PC-9 (cell line): Measurements from ENCODE around the gene HPRT1. TPM values are rescaled to one million over a fixed set of nuclear protein-coding genes. Genes with fewer than 3 reads are reported as not detected.

Experiments used
- BruUV-seq: library from RNA; stranded (reverse); fragments of 400-500 nt; replicated peaks from 2 replicates; lab custom pipeline; 2021; lab: Mats Ljungman, UMichigan
- CTCF ChIA-PET: fragments of 300-600 bp; sonication (Branson Sonifier 250); formaldehyde crosslinking; loops from one replicate; lab custom pipeline; 2022; ENCODE audit warnings: antibody characterized with exemption; lab: Charles Lee
- POLR2A ChIA-PET: fragments of 300-600 bp; sonication (Branson Sonifier 250); formaldehyde crosslinking; loops from one replicate; lab custom pipeline; 2022; ENCODE audit warnings: antibody characterized with exemption; ENCODE audit not compliant: unreplicated experiment; lab: Charles Lee
- DNase-seq, 2 experiments: peaks; one replicate each; pipeline versions ENCODE4 v3.0.0 to v3.0.0-alpha.2; 2015 to 2022; ENCODE audit warnings: mixed read lengths in 1 of 2
- H2AFZ ChIP-seq: fragments of 200-600 bp; sonication (generic); 2 replicates; pipeline ENCODE4 v1.8.1; 2017; ENCODE audit warnings: antibody characterized with exemption
- H3F3A ChIP-seq: fragments of 200-600 bp; sonication (generic); 2 replicates; pipeline ENCODE4 v1.8.1; 2017; ENCODE audit warnings: antibody characterized with exemption, mild to moderate bottlenecking, low read depth; ENCODE audit not compliant: insufficient read depth
- H3K27ac ChIP-seq: fragments of 200-600 bp; sonication (generic); 2 replicates; pipeline ENCODE4 v1.6.1; 2016; ENCODE audit warnings: mixed run types
- H3K27me3 ChIP-seq: fragments of 200-600 bp; sonication (generic); 2 replicates; pipeline ENCODE4 v1.6.1; 2016; ENCODE audit warnings: low read depth, mixed run types; ENCODE audit not compliant: insufficient read depth
- H3K36me3 ChIP-seq: fragments of 200-600 bp; sonication (generic); 2 replicates; pipeline ENCODE4 v1.6.1; 2016; ENCODE audit warnings: low read depth, mixed run types
- H3K4me1 ChIP-seq: fragments of 200-600 bp; sonication (generic); replicated peaks from 2 replicates; pipeline ENCODE4 v1.6.1; 2016; ENCODE audit warnings: mixed run types; ENCODE audit not compliant: insufficient read depth
- H3K4me2 ChIP-seq: fragments of 200-600 bp; sonication (generic); 2 replicates; pipeline ENCODE4 v1.6.1; 2017; ENCODE audit warnings: mixed run types
- H3K4me3 ChIP-seq: fragments of 200-600 bp; sonication (generic); 2 replicates; pipeline ENCODE4 v1.6.1; 2016; ENCODE audit warnings: mixed run types
- H3K79me2 ChIP-seq: fragments of 200-600 bp; sonication (generic); 2 replicates; pipeline ENCODE4 v1.6.1; 2017; ENCODE audit warnings: low read depth, mixed run types
- H3K9me2 ChIP-seq: fragments of 200-600 bp; sonication (generic); 2 replicates; pipeline ENCODE4 v1.8.1; 2017; ENCODE audit warnings: mild to moderate bottlenecking; ENCODE audit not compliant: insufficient read depth
- H3K9me3 ChIP-seq: fragments of 200-600 bp; sonication (generic); 2 replicates; pipeline ENCODE4 v1.8.1; 2016; ENCODE audit warnings: low read depth; ENCODE audit not compliant: insufficient read depth
- H4K20me1 ChIP-seq: fragments of 200-600 bp; sonication (generic); 2 replicates; pipeline ENCODE4 v1.8.1; 2017; ENCODE audit not compliant: insufficient read depth
- EZH2 ChIP-seq: fragments of 200-600 bp; sonication (generic); IDR thresholded peaks from 2 replicates; pipeline ENCODE4 v1.8.0; 2017; ENCODE audit warnings: antibody characterized with exemption, low read depth
- intact Hi-C: fragments of 100-400 bp; cut with micrococcal nuclease; formaldehyde crosslinking; loops from one replicate; pipeline ENCODE4 v1.10.0; 2022; ENCODE audit not compliant: unreplicated experiment
- total RNA-seq: library from RNA; stranded (reverse); gene quantifications from 2 replicates; pipeline ENCODE4 v1.2.3, GENCODE V29; 2021
- TF ChIP-seq, protein P1 (sequence below): fragments of 200-600 bp; sonication (generic); conservative IDR thresholded peaks from 2 replicates; pipeline ENCODE4 v1.6.1; 2017; ENCODE audit warnings: mixed run types, antibody characterized with exemption, mild to moderate bottlenecking, moderate library complexity

The HPRT1 gene
- total RNA-seq, 1 experiment from 2014 or later, result 61.7 TPM

DNA sequence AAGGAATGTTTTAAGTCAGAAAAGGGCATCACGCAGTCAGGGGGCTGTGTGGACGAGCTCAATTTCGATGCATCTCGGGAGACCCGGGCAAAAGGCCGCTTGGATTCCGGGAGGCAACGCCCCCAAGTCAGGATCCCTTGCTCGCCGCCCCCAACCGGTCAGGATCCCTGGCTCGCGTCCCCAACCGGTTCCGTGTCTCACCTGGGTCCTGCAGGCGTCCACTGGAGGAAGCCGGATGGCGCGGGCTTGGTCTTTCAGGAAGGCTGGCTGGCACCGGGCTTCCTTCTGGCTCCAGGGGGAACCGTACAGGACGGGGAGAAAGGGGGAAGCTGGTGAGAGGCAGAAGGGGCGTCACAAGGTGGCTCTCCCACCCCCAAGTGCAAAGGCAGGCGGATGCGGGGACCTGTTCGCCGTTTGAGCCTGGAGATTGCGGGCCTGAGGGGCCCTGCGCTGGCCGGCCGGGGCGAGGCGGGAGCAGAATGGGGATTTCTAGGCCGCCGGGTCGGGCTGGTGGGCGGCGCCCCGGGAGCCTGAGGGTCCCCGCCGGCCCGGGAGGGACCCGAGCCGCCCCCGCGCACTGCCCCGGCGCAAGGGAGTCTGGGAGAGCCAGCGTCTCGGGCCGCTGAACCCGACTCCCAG, 84.7 kb downstream of the HPRT1 start:
- BruUV-seq, result no TSS peak

DNA sequence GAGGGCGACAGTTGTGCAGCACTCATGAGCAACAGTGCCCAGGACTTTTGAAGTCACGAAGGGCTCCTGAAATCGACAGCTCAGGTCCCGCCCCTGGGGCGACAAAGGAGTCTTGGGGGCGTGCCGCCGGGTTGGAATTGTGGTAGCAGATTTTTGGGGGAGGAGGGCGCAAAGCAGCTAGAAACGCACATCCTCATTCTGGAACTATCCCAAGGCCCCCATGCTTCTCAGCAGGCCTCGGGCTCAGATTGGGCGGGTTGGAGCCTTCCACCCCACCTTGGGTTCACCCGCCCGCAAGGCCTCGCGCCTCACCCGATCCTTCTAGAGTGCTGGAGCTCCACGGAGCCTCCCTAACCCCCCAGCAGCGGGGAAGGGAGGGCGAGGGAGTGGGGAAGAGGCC, 85.5 kb downstream of the HPRT1 start:
- Histone ChIP-seq H3K27me3 (no peaks in the 10 kb centered on the region), H3K9me3 (no peaks in the 10 kb centered on the region; the same call in 1 of the 2 replicates), H3K4me3 (no peak overlapping the region), H3K9me2 (no peaks in the 10 kb centered on the region), H2AFZ (no peak overlapping the region), H3K36me3 (0 out of 2 replicates have a peak, but pooled peaks cover 12% of the 10 kb centered on the region), H3K4me2 (no peak overlapping the region), H3K4me1 (peaks cover 44% of the 10 kb centered on the region), H4K20me1 (no peaks in the 10 kb centered on the region), H3K79me2 (peaks cover 20% of the 10 kb centered on the region), H3K27ac (no peak overlapping the region), H3F3A (peaks cover 43% of the 10 kb centered on the region)
- ChIA-PET POLR2A (interaction anchor here (0.6 kb wide), 1 partner anchor 13 kb away, joined by 3 read pairs; no protein-coding TSS in a partner anchor), CTCF (no interaction called here)
- no TSS peak for BruUV-seq
- intact Hi-C loops, result no loop called here
- DNase-seq, result no peak
- TF ChIP-seq, protein P1, sequence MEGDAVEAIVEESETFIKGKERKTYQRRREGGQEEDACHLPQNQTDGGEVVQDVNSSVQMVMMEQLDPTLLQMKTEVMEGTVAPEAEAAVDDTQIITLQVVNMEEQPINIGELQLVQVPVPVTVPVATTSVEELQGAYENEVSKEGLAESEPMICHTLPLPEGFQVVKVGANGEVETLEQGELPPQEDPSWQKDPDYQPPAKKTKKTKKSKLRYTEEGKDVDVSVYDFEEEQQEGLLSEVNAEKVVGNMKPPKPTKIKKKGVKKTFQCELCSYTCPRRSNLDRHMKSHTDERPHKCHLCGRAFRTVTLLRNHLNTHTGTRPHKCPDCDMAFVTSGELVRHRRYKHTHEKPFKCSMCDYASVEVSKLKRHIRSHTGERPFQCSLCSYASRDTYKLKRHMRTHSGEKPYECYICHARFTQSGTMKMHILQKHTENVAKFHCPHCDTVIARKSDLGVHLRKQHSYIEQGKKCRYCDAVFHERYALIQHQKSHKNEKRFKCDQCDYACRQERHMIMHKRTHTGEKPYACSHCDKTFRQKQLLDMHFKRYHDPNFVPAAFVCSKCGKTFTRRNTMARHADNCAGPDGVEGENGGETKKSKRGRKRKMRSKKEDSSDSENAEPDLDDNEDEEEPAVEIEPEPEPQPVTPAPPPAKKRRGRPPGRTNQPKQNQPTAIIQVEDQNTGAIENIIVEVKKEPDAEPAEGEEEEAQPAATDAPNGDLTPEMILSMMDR, result no peak
- no peak for TF ChIP-seq EZH2

More for the DNA sequence above, 84.7 kb downstream of the HPRT1 start:
- intact Hi-C loops, result no loop called here
- Histone ChIP-seq H3K27me3 (no peaks in the 10 kb centered on the region), H3K36me3 (0 out of 2 replicates have a peak, but pooled peaks cover 12% of the 10 kb centered on the region), H3K79me2 (peaks cover 20% of the 10 kb centered on the region), H3K4me3 (no peak overlapping the region), H2AFZ (no peak overlapping the region), H3K9me2 (no peaks in the 10 kb centered on the region), H3F3A (peaks cover 39% of the 10 kb centered on the region), H4K20me1 (no peaks in the 10 kb centered on the region), H3K4me1 (peaks cover 44% of the 10 kb centered on the region), H3K4me2 (no peak overlapping the region), H3K27ac (no peak overlapping the region), H3K9me3 (no peaks in the 10 kb centered on the region; the same call in 1 of the 2 replicates)
- POLR2A ChIA-PET, result no interaction called here
- DNase-seq, result no peak
- CTCF ChIA-PET, result no interaction called here
- TF ChIP-seq, protein P1, result no peak
- TF ChIP-seq EZH2, result no peak

DNA sequence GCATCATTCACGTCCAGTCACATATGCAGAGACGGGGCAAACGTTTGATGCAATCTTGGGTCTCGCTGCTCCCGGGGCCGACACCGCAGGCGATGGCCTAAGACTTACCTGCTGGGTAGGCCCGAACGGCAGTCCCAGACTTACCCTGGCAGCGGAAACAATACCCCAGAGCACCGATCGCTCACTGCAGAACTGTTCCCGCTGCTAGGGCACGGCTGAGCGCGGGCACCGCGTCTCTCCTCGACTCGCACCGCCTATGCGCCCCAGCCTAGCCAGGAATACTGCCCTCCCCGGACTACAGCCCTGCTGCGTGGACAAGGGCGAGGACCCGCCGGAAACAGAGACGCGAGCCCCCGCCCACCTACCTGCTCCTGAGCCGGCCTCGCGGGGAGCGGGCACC, 86.2 kb downstream of the HPRT1 start:
- no TSS peak for BruUV-seq
- Histone ChIP-seq H3K4me3 (no peak overlapping the region), H3K9me3 (no peaks in the 10 kb centered on the region; the same call in 1 of the 2 replicates), H3K79me2 (peaks cover 20% of the 10 kb centered on the region), H3K9me2 (no peaks in the 10 kb centered on the region), H3K27me3 (no peaks in the 10 kb centered on the region), H4K20me1 (no peaks in the 10 kb centered on the region), H3K4me2 (no peak overlapping the region), H3K4me1 (peaks cover 45% of the 10 kb centered on the region), H2AFZ (no peak overlapping the region), H3K36me3 (0 out of 2 replicates have a peak, but pooled peaks cover 12% of the 10 kb centered on the region), H3K27ac (no peak overlapping the region), H3F3A (peaks cover 45% of the 10 kb centered on the region)
- CTCF ChIA-PET, result no interaction called here
- DNase-seq, result no peak
- POLR2A ChIA-PET, result no interaction called here
- TF ChIP-seq EZH2, result no peak
- TF ChIP-seq, protein P1, result no peak
- intact Hi-C loops, result no loop called here
